C4-2B (cell line): ENCODE results near the gene ENTPD8.
"Not testable (repeated sequence)": the region's sequence is repeated elsewhere in the genome, so short reads cannot be mapped to it uniquely, and the experiment has no call there.

Source experiments
- H3K27ac ChIP-seq: fragments of 450-650 bp; 2 replicates; pipeline ENCODE4 v1.5.1; 2017
- CTCF ChIP-seq: fragments of 450-650 bp; conservative IDR thresholded peaks from 2 replicates; pipeline ENCODE4 v1.5.1; 2017; ENCODE audit warnings: mild to moderate bottlenecking
- ZFX ChIP-seq: fragments of 450-650 bp; IDR thresholded peaks from 2 replicates; pipeline ENCODE4 v1.6.1; 2017

ENTPD8 gene

GRCh38 chr9:137454597-137455358, 13.6 kb upstream of the ENTPD8 start:
- H3K27ac ChIP-seq = peak overlapping the region; percentile 18
- TF ChIP-seq CTCF = no peak
- no peak for TF ChIP-seq ZFX

GRCh38 chr9:137454145-137454596, 13.0 kb upstream of the ENTPD8 start:
- TF ChIP-seq CTCF (no peak), ZFX (no peak)
- peak overlapping the region; percentile 18 for H3K27ac ChIP-seq

GRCh38 chr9:137453643-137454081, 12.5 kb upstream of the ENTPD8 start:
- no peak for TF ChIP-seq ZFX
- no peak for TF ChIP-seq CTCF
- peak overlapping the region; percentile 18; the same call in 1 of the 2 replicates for H3K27ac ChIP-seq

GRCh38 chr9:137452761-137453642, 11.8 kb upstream of the ENTPD8 start:
- H3K27ac ChIP-seq = peak overlapping the region; percentile 18; the same call in 1 of the 2 replicates

GRCh38 chr9:137452006-137452760, 11.0 kb upstream of the ENTPD8 start:
- H3K27ac ChIP-seq = no peak overlapping the region
- TF ChIP-seq ZFX (no peak), CTCF (no peak)

More at GRCh38 chr9:137452761-137453642, 11.8 kb upstream of the ENTPD8 start:
- TF ChIP-seq ZFX = no peak
- TF ChIP-seq CTCF = no peak

GRCh38 chr9:137451264-137452005, 10.3 kb upstream of the ENTPD8 start:
- not testable (repeated sequence) for H3K27ac ChIP-seq

- H3K27ac ChIP-seq = not testable (repeated sequence)
These were observed 9.5 kb upstream of the ENTPD8 start for GRCh38 chr9:137450539-137451222.
